H1 (cell line): ENCODE data around the gene COBLL1. TPM values are rescaled to one million over a fixed set of nuclear protein-coding genes. Genes with fewer than 3 reads are reported as not detected.

Source experiments
- CTCF ChIA-PET: fragments of 300-600 bp; sonication (Branson Sonifier 250); formaldehyde crosslinking; loops from one replicate; lab custom pipeline; 2021; ENCODE audit not compliant: partially characterized antibody; lab: Charles Lee
- POLR2A ChIA-PET: fragments of 300-600 bp; sonication (Branson Sonifier 250); formaldehyde crosslinking; loops from one replicate; lab custom pipeline; 2021; ENCODE audit warnings: inconsistent platforms; ENCODE audit not compliant: partially characterized antibody; lab: Charles Lee
- DNase-seq, 2 experiments: peaks; one replicate each; pipeline versions ENCODE4 v3.0.0 to v3.0.0-alpha.2; 2010 to 2022; ENCODE audit warnings: low spot score in 2 of 2, low read depth in 1 of 2, mixed read lengths in 1 of 2
- FAIRE-seq: peaks from 2 replicates; lab custom pipeline; 2011; peaks lifted over from hg19 to GRCh38; lab: Jason Lieb, UNC
- H2AFZ ChIP-seq: 2 replicates; pipeline ENCODE4 v1.8.1; 2012; ENCODE audit warnings: low read length, inconsistent platforms
- H2AK5ac ChIP-seq: 2 replicates; pipeline ENCODE4 v1.6.1; 2013; ENCODE audit warnings: low read depth, low read length
- H2BK120ac ChIP-seq: replicated peaks from 2 replicates; pipeline ENCODE3; 2013; ENCODE audit warnings: low read depth, low read length, inconsistent platforms
- H2BK12ac ChIP-seq: 2 replicates; pipeline ENCODE4 v1.6.1; 2013; ENCODE audit warnings: low read depth, low read length
- H2BK15ac ChIP-seq: 2 replicates; pipeline ENCODE4 v1.6.1; 2013; ENCODE audit warnings: low read length
- H2BK20ac ChIP-seq: 2 replicates; pipeline ENCODE4 v1.6.1; 2013; ENCODE audit warnings: low read length
- H2BK5ac ChIP-seq: 2 replicates; pipeline ENCODE4 v1.6.1; 2013; ENCODE audit warnings: low read depth, low read length
- H3K14ac ChIP-seq: 2 replicates; pipeline ENCODE4 v1.6.1; 2013; ENCODE audit warnings: inconsistent platforms; ENCODE audit not compliant: insufficient read length
- H3K18ac ChIP-seq: 2 replicates; pipeline ENCODE4 v1.6.1; 2013; ENCODE audit warnings: low read length; ENCODE audit errors: extremely low read depth
- H3K23ac ChIP-seq: 2 replicates; pipeline ENCODE4 v1.6.1; 2013; ENCODE audit warnings: inconsistent platforms; ENCODE audit not compliant: insufficient read length
- H3K23me2 ChIP-seq: 2 replicates; pipeline ENCODE4 v1.6.1; 2013; ENCODE audit warnings: low read depth, low read length
- H3K27ac ChIP-seq: 2 replicates; pipeline ENCODE4 v1.6.1; 2011; ENCODE audit warnings: low read depth, low read length, inconsistent platforms
- H3K27me3 ChIP-seq, 4 experiments: replicated peaks in 1 of 4; 1 replicate in 1 of 4; 2 replicates in 3 of 4; pipeline versions ENCODE4 v1.6.1 to v1.8.1; 2011 to 2013; ENCODE audit warnings: low read length in 3 of 4, mild to moderate bottlenecking in 3 of 4, inconsistent platforms in 2 of 4, mixed read lengths in 2 of 4, moderate library complexity in 1 of 4; ENCODE audit not compliant: control insufficient read depth in 3 of 4, insufficient read depth in 3 of 4; ENCODE audit errors: extremely low read depth in 1 of 4
- H3K36me3 ChIP-seq, 4 experiments: 2 replicates each; pipeline versions ENCODE4 v1.6.1 to v1.8.1; 2011 to 2013; ENCODE audit warnings: mild to moderate bottlenecking in 4 of 4, low read length in 3 of 4, moderate library complexity in 2 of 4, control low read depth in 1 of 4, inconsistent platforms in 1 of 4; ENCODE audit not compliant: insufficient read depth in 4 of 4, control insufficient read depth in 2 of 4
- H3K4ac ChIP-seq: replicated peaks from 2 replicates; pipeline ENCODE3; 2013; ENCODE audit warnings: low read length, low read depth, mixed read lengths, inconsistent platforms; ENCODE audit not compliant: insufficient read length
- H3K4me1 ChIP-seq, 4 experiments: replicated peaks in 1 of 4; 1 replicate in 1 of 4; 2 replicates in 3 of 4; pipeline versions ENCODE4 v1.6.1 to v1.8.1; 2011 to 2013; ENCODE audit warnings: low read length in 3 of 4, inconsistent platforms in 2 of 4, mixed read lengths in 1 of 4; ENCODE audit not compliant: insufficient read depth in 4 of 4, control insufficient read depth in 3 of 4
- H3K4me2 ChIP-seq, 2 experiments: 2 replicates each; pipeline versions ENCODE4 v1.6.1 to v1.8.1; 2011 to 2013; ENCODE audit warnings: low read depth in 2 of 2, low read length in 2 of 2, control low read depth in 1 of 2, inconsistent platforms in 1 of 2, mild to moderate bottlenecking in 1 of 2; ENCODE audit not compliant: insufficient read depth in 1 of 2
- H3K4me3 ChIP-seq, 4 experiments: fragments of 200-600, 300-600 bp in 1 of 4; sonication (generic), shearing (Covaris generic), sonication (Bioruptor Twin) in 1 of 4; 2 replicates each; pipeline versions ENCODE4 v1.5.1 to v1.8.1; 2011 to 2016; ENCODE audit warnings: low read length in 4 of 4, low read depth in 3 of 4, control low read depth in 2 of 4, inconsistent platforms in 2 of 4, mild to moderate bottlenecking in 2 of 4, mixed read lengths in 1 of 4, moderate library complexity in 1 of 4; ENCODE audit not compliant: insufficient read depth in 2 of 4; ENCODE audit errors: extremely low read depth in 1 of 4
- H3K56ac ChIP-seq: replicated peaks from 2 replicates; pipeline ENCODE3; 2013; ENCODE audit warnings: low read depth, mild to moderate bottlenecking, mixed read lengths, low read length, inconsistent platforms; ENCODE audit not compliant: insufficient read length
- H3K79me1 ChIP-seq: 2 replicates; pipeline ENCODE4 v1.6.1; 2013; ENCODE audit warnings: low read depth, low read length, control low read depth
- H3K79me2 ChIP-seq, 2 experiments: 2 replicates each; pipeline versions ENCODE4 v1.6.1 to v1.8.1; 2012 to 2013; ENCODE audit warnings: low read length in 2 of 2, mild to moderate bottlenecking in 2 of 2, inconsistent platforms in 1 of 2; ENCODE audit not compliant: insufficient read depth in 2 of 2, control insufficient read depth in 1 of 2
- H3K9ac ChIP-seq, 4 experiments: replicated peaks in 1 of 4; 1 replicate in 1 of 4; 2 replicates in 3 of 4; pipeline versions ENCODE4 v1.6.1 to v1.8.1; 2011 to 2013; ENCODE audit warnings: low read depth in 3 of 4, low read length in 3 of 4, control low read depth in 2 of 4, mild to moderate bottlenecking in 2 of 4, moderate library complexity in 2 of 4, inconsistent platforms in 1 of 4; ENCODE audit errors: extremely low read depth in 1 of 4
- H3K9me3 ChIP-seq, 2 experiments: 2 replicates each; pipeline versions ENCODE4 v1.6.1 to v1.8.1; 2012 to 2013; ENCODE audit warnings: mild to moderate bottlenecking in 2 of 2, moderate library complexity in 2 of 2, control low read depth in 1 of 2, inconsistent platforms in 1 of 2, low read depth in 1 of 2, low read length in 1 of 2, mixed read lengths in 1 of 2; ENCODE audit not compliant: insufficient read depth in 2 of 2
- H4K20me1 ChIP-seq, 2 experiments: replicated peaks in 1 of 2; 2 replicates each; pipeline versions ENCODE3 to v1.8.1; 2011 to 2013; ENCODE audit warnings: inconsistent platforms in 2 of 2, low read length in 2 of 2, mild to moderate bottlenecking in 1 of 2; ENCODE audit not compliant: insufficient read depth in 2 of 2, control insufficient read depth in 1 of 2
- H4K5ac ChIP-seq: 2 replicates; pipeline ENCODE4 v1.6.1; 2013; ENCODE audit warnings: low read length, low read depth, mixed read lengths, inconsistent platforms; ENCODE audit not compliant: insufficient read length
- H4K8ac ChIP-seq: 2 replicates; pipeline ENCODE4 v1.8.0; 2013; ENCODE audit warnings: mild to moderate bottlenecking, moderate library complexity, low read length, inconsistent platforms; ENCODE audit not compliant: insufficient read depth; ENCODE audit errors: extremely low read depth
- H4K91ac ChIP-seq: replicated peaks from 2 replicates; pipeline ENCODE3; 2013; ENCODE audit warnings: low read length, mixed read lengths, inconsistent platforms; ENCODE audit not compliant: insufficient read length
- BCL11A ChIP-seq, 2 experiments: IDR thresholded peaks; one replicate each; pipeline ENCODE4 v1.6.1; 2011; ENCODE audit warnings: low read depth in 2 of 2, low read length in 2 of 2, mild to moderate bottlenecking in 2 of 2
- CBX5 ChIP-seq: fragments of 300-800, 300-1000 bp; sonication (generic); IDR thresholded peaks from 2 replicates; pipeline ENCODE4 v1.7.1; 2016; ENCODE audit warnings: antibody characterized with exemption, low read length, low read depth
- CREB1 ChIP-seq: IDR thresholded peaks from 2 replicates; pipeline ENCODE4 v1.6.1; 2012; ENCODE audit warnings: inconsistent platforms
- GABPA ChIP-seq: IDR thresholded peaks from 2 replicates; pipeline ENCODE4 v1.6.1; 2011; ENCODE audit warnings: mild to moderate bottlenecking, low read length, moderate library complexity, borderline replicate concordance; ENCODE audit not compliant: insufficient read depth
- JUN ChIP-seq: IDR thresholded peaks from 2 replicates; pipeline ENCODE4 v1.6.1; 2011; ENCODE audit warnings: low read depth, mild to moderate bottlenecking, improper control_type of control experiment, low read length
- KDM4A ChIP-seq: IDR thresholded peaks from one replicate; pipeline ENCODE4 v1.7.1; 2012; ENCODE audit warnings: low read depth, mild to moderate bottlenecking, moderate library complexity, low read length, inconsistent platforms; ENCODE audit not compliant: severe bottlenecking
- POLR2A ChIP-seq, 2 experiments: IDR thresholded peaks; 1 replicate in 1 of 2; 2 replicates in 1 of 2; pipeline ENCODE4 v1.6.1; 2011; ENCODE audit warnings: low read depth in 2 of 2, low read length in 2 of 2, mild to moderate bottlenecking in 2 of 2; ENCODE audit errors: control extremely low read depth in 1 of 2
- POLR2AphosphoS5 ChIP-seq: IDR thresholded peaks from 2 replicates; pipeline ENCODE4 v1.6.1; 2011; ENCODE audit warnings: low read depth, low read length
- SP4 ChIP-seq: IDR thresholded peaks from 2 replicates; pipeline ENCODE4 v1.6.1; 2012; ENCODE audit warnings: low read length, inconsistent platforms
- TAF1 ChIP-seq: IDR thresholded peaks from 2 replicates; pipeline ENCODE4 v1.6.1; 2011; ENCODE audit warnings: mild to moderate bottlenecking, low read depth, low read length
- YY1 ChIP-seq: IDR thresholded peaks from 2 replicates; pipeline ENCODE4 v1.6.1; 2011; ENCODE audit warnings: low read depth, mild to moderate bottlenecking, low read length
- WGBS, 2 experiments: shearing (Covaris generic) in 1 of 2; methylation state at CpG; one replicate each; pipeline versions ENCODE4 v1.1.6 to v1.1.7; 2013 to 2015; ENCODE audit warnings: low lambda C conversion rate in 2 of 2, mixed read lengths in 2 of 2, inconsistent platforms in 1 of 2, low coverage in 1 of 2, missing lambda C conversion rate in 1 of 2; ENCODE audit not compliant: insufficient replicate concordance in 2 of 2, insufficient coverage in 1 of 2, insufficient read length in 1 of 2; ENCODE audit errors: extremely low coverage in 1 of 2, missing lambda C conversion rate in 1 of 2; 5-methylcytosine and 5-hydroxymethylcytosine counted together
- polyA plus RNA-seq, 7 experiments: library from polyadenylated mRNA; depleted of rRNA in 3 of 7; stranded (reverse) in 5 of 7; unstranded in 2 of 7; fragments of >200 nt in 5 of 7; fragments of 200-250 nt in 2 of 7; gene quantifications; 1 replicate in 5 of 7; 2 replicates in 1 of 7; 4 replicates in 1 of 7; pipeline versions ENCODE4 v1.2.1 to v1.2.3, GENCODE V29; 2011 to 2013; ENCODE audit warnings: missing spikeins in 2 of 7, mixed read lengths in 2 of 7
- total RNA-seq: library from RNA; stranded (reverse); fragmentation: NEBNext Ultra II Directional; extraction: Animal tissue kit (Norgen Biotek cat#: 25700); gene quantifications from 2 replicates; pipeline ENCODE4 v1.2.1, GENCODE V29; 2021
- TF ChIP-seq, protein P1 (sequence below): IDR thresholded peaks from 2 replicates; pipeline ENCODE4 v1.6.1; 2012; ENCODE audit warnings: inconsistent platforms
- TF ChIP-seq, protein P2 (sequence below): IDR thresholded peaks from 2 replicates; pipeline ENCODE4 v1.6.1; 2012; ENCODE audit warnings: inconsistent platforms

Gene COBLL1
- total and polyA plus RNA-seq, 2 of the 8 experiments (the other 6 are each of a cell fraction or from before 2014, with no cell fraction given): 2.2 to 6.2 TPM

DNA sequence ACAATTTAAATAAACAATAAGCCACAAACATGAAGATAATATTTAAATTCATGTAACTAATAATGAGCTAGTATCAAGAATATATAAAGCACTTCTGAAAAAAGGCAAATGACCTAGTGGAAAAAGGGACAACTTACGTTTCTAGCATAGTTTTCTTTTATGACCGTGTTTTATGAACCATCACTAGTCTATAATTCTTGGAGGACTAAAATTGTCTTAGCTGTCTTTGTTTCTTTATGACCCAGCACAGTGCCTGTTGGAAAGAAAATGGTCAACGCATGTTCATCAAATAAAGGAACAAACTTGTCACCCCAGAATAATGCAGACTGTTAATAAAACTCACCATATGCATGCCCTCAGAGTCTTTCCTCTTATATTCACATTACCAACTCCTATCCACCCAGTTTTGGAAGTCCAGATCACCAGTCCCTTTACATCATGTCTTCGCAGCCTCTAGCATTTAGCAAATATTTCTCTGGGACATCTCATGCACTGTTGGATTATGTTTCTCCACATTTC lies 162.9 kb downstream of the COBLL1 start:
- ChIA-PET CTCF (no interaction called here), POLR2A (no interaction called here)
- H3K14ac ChIP-seq: no peak overlapping the region
- no peak overlapping the region for H2AK5ac ChIP-seq
- no peaks in the 10 kb centered on the region for H3K27me3 ChIP-seq
- no peaks in the 10 kb centered on the region for H3K9me3 ChIP-seq
- FAIRE-seq (no peak), DNase-seq (no peak)
- H2BK12ac ChIP-seq: no peak overlapping the region
- no peaks in the 10 kb centered on the region for H4K20me1 ChIP-seq
- H3K4me3 ChIP-seq: no peak overlapping the region
- H3K4me1 ChIP-seq: no peaks in the 10 kb centered on the region; a peak in 1 of 7 replicates
- no peak overlapping the region for H4K5ac ChIP-seq
- no peak overlapping the region for H3K23ac ChIP-seq
- H3K4me2 ChIP-seq: no peak overlapping the region
- H3K56ac ChIP-seq: no peak overlapping the region
- H2BK5ac ChIP-seq: no peak overlapping the region
- H3K18ac ChIP-seq: no peak overlapping the region
- H2AFZ ChIP-seq: no peak overlapping the region
- H3K9ac ChIP-seq: no peak overlapping the region
- no peak overlapping the region for H2BK120ac ChIP-seq
- no peaks in the 10 kb centered on the region for H3K79me2 ChIP-seq
- no peaks in the 10 kb centered on the region for H3K36me3 ChIP-seq
- H3K27ac ChIP-seq: no peak overlapping the region
- H3K4ac ChIP-seq: no peak overlapping the region
- no peak overlapping the region for H2BK15ac ChIP-seq
- H4K8ac ChIP-seq: no peak overlapping the region
- H3K79me1 ChIP-seq: no peaks in the 10 kb centered on the region
- H2BK20ac ChIP-seq: no peak overlapping the region
- no peaks in the 10 kb centered on the region for H3K23me2 ChIP-seq
- 89% methylated on average over 4 of the region's 4 CpGs; no CpG with 5 or more reads in 1 of the 2 experiments for WGBS, 2 experiments
- no peak overlapping the region for H4K91ac ChIP-seq
- TF ChIP-seq KDM4A (no peak), GABPA (no peak), POLR2AphosphoS5 (no peak), TAF1 (no peak), BCL11A (IDR thresholded peaks at IDR 0.05; ENCODE audit: low read depth in 2 of 2, low read length in 2 of 2) (no peak), SP4 (no peak), YY1 (no peak), CBX5 (no peak), CREB1 (no peak), POLR2A (IDR thresholded peaks at IDR 0.05; ENCODE audit: control extremely low read depth in 1 of 2, low read depth in 2 of 2, low read length in 2 of 2) (no peak), JUN (no peak)
- TF ChIP-seq, protein P1, sequence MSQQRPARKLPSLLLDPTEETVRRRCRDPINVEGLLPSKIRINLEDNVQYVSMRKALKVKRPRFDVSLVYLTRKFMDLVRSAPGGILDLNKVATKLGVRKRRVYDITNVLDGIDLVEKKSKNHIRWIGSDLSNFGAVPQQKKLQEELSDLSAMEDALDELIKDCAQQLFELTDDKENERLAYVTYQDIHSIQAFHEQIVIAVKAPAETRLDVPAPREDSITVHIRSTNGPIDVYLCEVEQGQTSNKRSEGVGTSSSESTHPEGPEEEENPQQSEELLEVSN: no peak
- TF ChIP-seq, protein P2, sequence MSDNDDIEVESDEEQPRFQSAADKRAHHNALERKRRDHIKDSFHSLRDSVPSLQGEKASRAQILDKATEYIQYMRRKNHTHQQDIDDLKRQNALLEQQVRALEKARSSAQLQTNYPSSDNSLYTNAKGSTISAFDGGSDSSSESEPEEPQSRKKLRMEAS: no peak
